Right atrium auricular region (tissue), 2 donors: Measurements from ENCODE around the gene MINDY1. TPM values are rescaled to one million over a fixed set of nuclear protein-coding genes. Genes with fewer than 3 reads are reported as not detected.
A peak's percentile ranks its signal among the peaks of the same experiment; 100 is the strongest.

ENCODE experiments used
- DNase-seq: peaks from one replicate; pipeline ENCODE4 v3.0.0-alpha.2; 2019; ENCODE audit warnings: low spot score
- H3K27ac ChIP-seq, 2 donors: fragments of 200-600 bp; sonication (generic); 1 replicate in 1 of 2; 2 replicates in 1 of 2; pipeline ENCODE4 v1.5.1; 2016 to 2019
- H3K27me3 ChIP-seq, 2 donors: fragments of 200-600 bp; sonication (generic); one replicate each; pipeline versions ENCODE4 v1.5.1 to v1.6.0; 2017 to 2019
- H3K36me3 ChIP-seq: fragments of 200-600 bp; sonication (generic); one replicate; pipeline ENCODE4 v1.5.1; 2016
- H3K4me1 ChIP-seq, 2 donors: fragments of 200-600 bp; sonication (generic); one replicate each; pipeline versions ENCODE4 v1.5.1 to v1.6.0; 2017 to 2019
- H3K4me3 ChIP-seq, 2 donors: fragments of 200-600 bp; sonication (generic); 1 replicate in 1 of 2; 2 replicates in 1 of 2; pipeline ENCODE4 v1.5.1; 2017 to 2019; ENCODE audit warnings: mild to moderate bottlenecking in 1 of 2, moderate library complexity in 1 of 2
- H3K9me3 ChIP-seq, 2 donors: fragments of 200-600 bp; sonication (generic); one replicate each; pipeline ENCODE4 v1.5.1; 2019
- CTCF ChIP-seq, 2 donors: fragments of 200-600 bp; sonication (generic); IDR thresholded peaks; one replicate each; pipeline ENCODE4 v1.5.1; 2019; ENCODE audit warnings: antibody characterized with exemption in 2 of 2
- total RNA-seq, 2 donors: library from RNA; depleted of rRNA; stranded (reverse); fragments of >200 nt; gene quantifications; one replicate each; pipeline ENCODE4 v1.1.0, GENCODE V29; 2016

The MINDY1 gene
- total RNA-seq, 2 donors from 2014 or later = 62.2 to 72.3 TPM

- H3K27me3 ChIP-seq = no peaks in the 10 kb centered on the region
- H3K36me3 ChIP-seq = peaks cover 45% of the 10 kb centered on the region
- H3K27ac ChIP-seq = peak overlapping the region; percentile 25 to 37
- peaks cover 0 to 27% of the 10 kb centered on the region in 2 donors for H3K4me1 ChIP-seq
- TF ChIP-seq CTCF (IDR thresholded peaks at IDR 0.05) = no peak
- H3K4me3 ChIP-seq = no peak overlapping the region
- H3K9me3 ChIP-seq = no peaks in the 10 kb centered on the region
- no peak for DNase-seq
These were observed 43.5 kb upstream of the MINDY1 start for GRCh38 chr1:151050051-151050688.

GRCh38 chr1:151049458-151049857 is 42.8 kb upstream of the MINDY1 start:
- Histone ChIP-seq H3K9me3 (no peaks in the 10 kb centered on the region), H3K36me3 (peaks cover 38% of the 10 kb centered on the region), H3K27me3 (no peaks in the 10 kb centered on the region), H3K4me1 (peaks cover 0 to 25% of the 10 kb centered on the region in 2 donors), H3K4me3 (no peak overlapping the region), H3K27ac (peak overlapping the region in 1 of 2 donors; percentile 37)
- no peak for TF ChIP-seq CTCF (IDR thresholded peaks at IDR 0.05)
- DNase-seq = no peak

GRCh38 chr1:151048645-151049032 is 41.9 kb upstream of the MINDY1 start:
- H3K36me3 ChIP-seq = peaks cover 30% of the 10 kb centered on the region
- peaks cover 0 to 25% of the 10 kb centered on the region in 2 donors for H3K4me1 ChIP-seq
- H3K27ac ChIP-seq = peak overlapping the region; percentile 90 to 93
- TF ChIP-seq CTCF (IDR thresholded peaks at IDR 0.05) = no peak
- peak overlapping the region; percentile 55 to 73 for H3K4me3 ChIP-seq
- DNase-seq = no peak
- no peaks in the 10 kb centered on the region for H3K9me3 ChIP-seq
- H3K27me3 ChIP-seq = no peaks in the 10 kb centered on the region

GRCh38 chr1:151047925-151048644 is 41.4 kb upstream of the MINDY1 start:
- TF ChIP-seq CTCF (IDR thresholded peaks at IDR 0.05) = peak; percentile 44 to 68
- no peaks in the 10 kb centered on the region for H3K9me3 ChIP-seq
- H3K36me3 ChIP-seq = peaks cover 29% of the 10 kb centered on the region
- DNase-seq = peak; percentile 85
- peak overlapping the region; percentile 55 to 73 for H3K4me3 ChIP-seq
- peak overlapping the region; percentile 90 to 93 for H3K27ac ChIP-seq
- no peaks in the 10 kb centered on the region for H3K27me3 ChIP-seq
- peaks cover 0 to 25% of the 10 kb centered on the region in 2 donors for H3K4me1 ChIP-seq

- Histone ChIP-seq H3K9me3 (no peaks in the 10 kb centered on the region), H3K4me3 (peak within 1 kb of the TSS; percentile 55 to 73), H3K36me3 (peaks cover 28% of the 10 kb centered on the region), H3K27me3 (no peaks in the 10 kb centered on the region), H3K4me1 (peaks cover 0 to 25% of the 10 kb centered on the region in 2 donors), H3K27ac (peak within 1 kb of the TSS; percentile 90 to 93)
- no peak for TF ChIP-seq CTCF (IDR thresholded peaks at IDR 0.05)
- peak; percentile 74 for DNase-seq
These were observed 40.9 kb upstream of the MINDY1 start, which contains the start of gene C1orf56 for GRCh38 chr1:151047591-151047924. C1orf56 (plus strand) TSS chr1:151047751; CDS start chr1:151047848, 97 bp downstream.
